Measurements from ENCODE around the gene SMPD3. TPM values are rescaled to one million over a fixed set of nuclear protein-coding genes. Genes with fewer than 3 reads are reported as not detected.

Gene SMPD3
- total RNA-seq, 1 donor from 2014 or later: 0.38 TPM

GRCh38 chr16:68427649-68428303 is 20.5 kb downstream of the SMPD3 start:
- H3K36me3 ChIP-seq (ENCODE audit: control insufficient read depth, insufficient read depth, low read length): no peaks in the 10 kb centered on the region
- TF ChIP-seq CTCF (IDR thresholded peaks at IDR 0.05; ENCODE audit: insufficient read depth, low read length, poor library complexity, severe bottlenecking): no peak
- H3K27me3 ChIP-seq (ENCODE audit: control insufficient read depth, insufficient read depth, low read length): peaks cover 8% of the 10 kb centered on the region
- H3K4me3 ChIP-seq (ENCODE audit: low read depth, low read length): no peak overlapping the region
- no peak for DNase-seq (ENCODE audit: low read depth)

GRCh38 chr16:68426347-68426652 is 22.0 kb downstream of the SMPD3 start:
- no peak overlapping the region for H3K4me3 ChIP-seq (ENCODE audit: low read depth, low read length)
- peaks cover 8% of the 10 kb centered on the region for H3K27me3 ChIP-seq (ENCODE audit: control insufficient read depth, insufficient read depth, low read length)
- H3K36me3 ChIP-seq (ENCODE audit: control insufficient read depth, insufficient read depth, low read length): no peaks in the 10 kb centered on the region
- DNase-seq (ENCODE audit: low read depth): no peak
- TF ChIP-seq CTCF (IDR thresholded peaks at IDR 0.05; ENCODE audit: insufficient read depth, low read length, poor library complexity, severe bottlenecking): no peak

- TF ChIP-seq CTCF (IDR thresholded peaks at IDR 0.05; ENCODE audit: insufficient read depth, low read length, poor library complexity, severe bottlenecking): no peak
- no peak for DNase-seq (ENCODE audit: low read depth)
- Histone ChIP-seq H3K27me3 (ENCODE audit: control insufficient read depth, insufficient read depth, low read length) (peaks cover 8% of the 10 kb centered on the region), H3K4me3 (ENCODE audit: low read depth, low read length) (no peak overlapping the region), H3K36me3 (ENCODE audit: control insufficient read depth, insufficient read depth, low read length) (no peaks in the 10 kb centered on the region)
Measured at GRCh38 chr16:68425498-68426346, 22.6 kb downstream of the SMPD3 start.

GRCh38 chr16:68423771-68424170 is 24.5 kb downstream of the SMPD3 start:
- H3K27me3 ChIP-seq (ENCODE audit: control insufficient read depth, insufficient read depth, low read length): peaks cover 8% of the 10 kb centered on the region
- DNase-seq (ENCODE audit: low read depth): no peak
- H3K4me3 ChIP-seq (ENCODE audit: low read depth, low read length): no peak overlapping the region
- H3K36me3 ChIP-seq (ENCODE audit: control insufficient read depth, insufficient read depth, low read length): no peaks in the 10 kb centered on the region
- no peak for TF ChIP-seq CTCF (IDR thresholded peaks at IDR 0.05; ENCODE audit: insufficient read depth, low read length, poor library complexity, severe bottlenecking)

- no peak for TF ChIP-seq CTCF (IDR thresholded peaks at IDR 0.05; ENCODE audit: insufficient read depth, low read length, poor library complexity, severe bottlenecking)
- no peak for DNase-seq (ENCODE audit: low read depth)
- Histone ChIP-seq H3K4me3 (ENCODE audit: low read depth, low read length) (no peak overlapping the region), H3K27me3 (ENCODE audit: control insufficient read depth, insufficient read depth, low read length) (no peaks in the 10 kb centered on the region), H3K36me3 (ENCODE audit: control insufficient read depth, insufficient read depth, low read length) (no peaks in the 10 kb centered on the region)
Measured at GRCh38 chr16:68422396-68422960, 25.8 kb downstream of the SMPD3 start.

Data from kidney epithelial cell (primary cell).